ENCODE data around the gene IFITM10. TPM values are rescaled to one million over a fixed set of nuclear protein-coding genes. Genes with fewer than 3 reads are reported as not detected.
A peak's percentile ranks its signal among the peaks of the same experiment; 100 is the strongest.
"Not testable (repeated sequence)": the region's sequence is repeated elsewhere in the genome, so short reads cannot be mapped to it uniquely, and the experiment has no call there.

Gene IFITM10
- total RNA-seq, 1 donor from 2014 or later, result 0.64 TPM

DNA sequence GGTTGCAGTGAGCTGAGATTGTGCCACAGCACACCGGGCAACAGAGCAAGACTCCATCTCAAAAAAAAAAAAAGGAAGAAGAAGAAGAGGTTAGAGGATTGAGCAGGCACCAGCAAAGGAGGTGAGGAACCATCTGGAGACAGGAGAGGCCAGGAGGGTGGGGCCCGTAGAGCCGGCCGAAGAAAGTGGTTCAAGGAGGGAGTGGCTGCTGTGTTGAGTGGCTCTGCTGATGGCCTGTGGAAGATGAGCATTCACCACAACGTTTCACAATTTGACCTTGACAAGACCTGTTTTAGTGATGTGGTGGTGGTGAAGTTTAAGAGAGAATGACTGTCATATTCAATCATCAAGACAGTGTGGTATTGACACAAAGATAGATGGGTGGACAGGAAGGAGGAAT is 20.1 kb upstream of the IFITM10 start:
- Mint-ChIP-seq H3K27me3 (ENCODE audit: unreplicated experiment) (peaks cover 13% of the 10 kb centered on the region), H3K27ac (ENCODE audit: unreplicated experiment) (no peak overlapping the region), H3K36me3 (ENCODE audit: low read depth, unreplicated experiment) (no peaks in the 10 kb centered on the region), H3K4me3 (ENCODE audit: unreplicated experiment) (no peak overlapping the region), H3K4me1 (ENCODE audit: unreplicated experiment) (peaks cover 5% of the 10 kb centered on the region), H3K9me3 (ENCODE audit: unreplicated experiment) (no peaks in the 10 kb centered on the region)
- no peak for DNase-seq (ENCODE audit: low spot score)
- no peak for TF ChIP-seq CTCF (IDR thresholded peaks at IDR 0.05; ENCODE audit: unreplicated experiment)

DNA sequence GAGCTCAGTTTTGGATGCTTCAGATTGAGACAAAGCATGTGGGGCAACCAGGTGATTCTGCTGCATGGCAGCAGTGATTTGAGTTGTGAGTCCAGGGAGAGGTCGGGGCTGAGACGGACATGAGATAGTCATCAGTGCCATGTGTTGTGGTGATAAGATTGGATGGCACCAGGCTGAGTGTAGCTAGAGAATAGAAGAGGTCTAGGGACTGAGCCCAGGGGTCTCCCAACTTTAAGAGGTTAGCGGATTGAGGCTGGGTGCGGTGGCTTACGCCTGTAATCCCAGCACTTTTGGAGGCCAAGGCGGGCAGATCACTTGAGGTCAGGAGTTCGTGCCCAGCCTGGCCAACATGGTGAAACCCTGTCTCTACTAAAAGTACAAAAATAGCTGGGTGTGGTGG is 19.7 kb upstream of the IFITM10 start:
- Mint-ChIP-seq H3K27ac (ENCODE audit: unreplicated experiment) (no peak overlapping the region), H3K9me3 (ENCODE audit: unreplicated experiment) (no peaks in the 10 kb centered on the region), H3K36me3 (ENCODE audit: low read depth, unreplicated experiment) (no peaks in the 10 kb centered on the region), H3K4me3 (ENCODE audit: unreplicated experiment) (peak overlapping the region; percentile 28), H3K27me3 (ENCODE audit: unreplicated experiment) (peaks cover 13% of the 10 kb centered on the region), H3K4me1 (ENCODE audit: unreplicated experiment) (peaks cover 5% of the 10 kb centered on the region)
- no peak for DNase-seq (ENCODE audit: low spot score)
- no peak for TF ChIP-seq CTCF (IDR thresholded peaks at IDR 0.05; ENCODE audit: unreplicated experiment)

DNA sequence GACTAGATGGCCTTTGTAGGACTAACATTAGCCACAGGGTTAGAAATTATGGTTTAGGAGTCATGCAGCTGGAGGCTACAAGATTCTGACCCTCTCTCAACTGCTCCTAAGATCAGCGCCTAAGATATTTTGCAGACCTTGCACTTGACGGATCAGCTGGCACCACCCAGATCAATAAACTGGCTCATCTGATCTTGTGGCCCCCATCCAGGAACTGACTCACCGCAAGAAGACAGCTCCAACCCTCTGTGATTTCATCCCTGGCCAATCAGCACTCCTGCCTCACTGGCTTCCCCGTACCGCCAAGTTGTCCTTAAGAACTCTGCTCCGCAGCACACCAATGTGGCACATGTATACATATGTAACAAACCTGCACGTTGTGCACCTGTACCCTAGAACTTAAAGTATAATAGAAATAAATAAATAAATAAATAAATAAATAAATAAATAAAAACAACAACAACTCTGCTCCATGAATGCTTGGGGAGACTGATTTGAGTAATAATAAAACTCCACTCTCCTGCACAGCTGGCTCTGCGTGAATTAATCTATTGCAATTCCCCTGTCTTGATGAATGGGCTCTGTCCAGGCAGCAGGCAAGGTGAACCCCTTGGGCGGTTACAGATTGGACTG is 19.0 kb upstream of the IFITM10 start:
- not testable (repeated sequence) for DNase-seq (ENCODE audit: low spot score); H3K27ac Mint-ChIP-seq (ENCODE audit: unreplicated experiment); H3K36me3 Mint-ChIP-seq (ENCODE audit: low read depth, unreplicated experiment)

DNA sequence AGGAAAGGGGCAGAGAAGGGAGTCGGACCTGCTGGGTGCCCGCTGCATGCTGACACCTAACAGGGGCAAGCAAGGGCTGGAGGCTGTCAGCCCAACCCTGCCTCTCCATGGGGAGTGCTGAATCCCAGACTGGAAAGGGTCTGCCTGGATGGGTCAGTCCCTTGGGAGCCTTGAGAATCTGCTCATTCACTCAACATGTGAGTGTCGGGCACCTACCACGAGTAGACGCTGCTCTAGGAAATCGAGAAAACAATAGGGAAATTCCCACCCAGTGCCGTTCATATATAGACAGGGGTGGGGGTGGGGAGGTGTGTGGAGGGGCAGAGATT is 17.7 kb upstream of the IFITM10 start:
- Mint-ChIP-seq H3K27ac (ENCODE audit: unreplicated experiment) (no peak overlapping the region), H3K4me3 (ENCODE audit: unreplicated experiment) (no peak overlapping the region), H3K27me3 (ENCODE audit: unreplicated experiment) (peaks cover 11% of the 10 kb centered on the region), H3K36me3 (ENCODE audit: low read depth, unreplicated experiment) (no peaks in the 10 kb centered on the region), H3K9me3 (ENCODE audit: unreplicated experiment) (no peaks in the 10 kb centered on the region), H3K4me1 (ENCODE audit: unreplicated experiment) (peaks cover 8% of the 10 kb centered on the region)
- TF ChIP-seq CTCF (IDR thresholded peaks at IDR 0.05; ENCODE audit: unreplicated experiment), result no peak
- no peak for DNase-seq (ENCODE audit: low spot score)

More for the DNA sequence above, 19.0 kb upstream of the IFITM10 start:
- H3K27me3 Mint-ChIP-seq (ENCODE audit: unreplicated experiment), result peaks cover 11% of the 10 kb centered on the region
- H3K9me3 Mint-ChIP-seq (ENCODE audit: unreplicated experiment); H3K4me1 Mint-ChIP-seq (ENCODE audit: unreplicated experiment); H3K4me3 Mint-ChIP-seq (ENCODE audit: unreplicated experiment): not testable (repeated sequence)

- Mint-ChIP-seq H3K27ac (ENCODE audit: unreplicated experiment) (no peak overlapping the region), H3K36me3 (ENCODE audit: low read depth, unreplicated experiment) (no peaks in the 10 kb centered on the region), H3K4me3 (ENCODE audit: unreplicated experiment) (no peak overlapping the region), H3K9me3 (ENCODE audit: unreplicated experiment) (no peaks in the 10 kb centered on the region), H3K4me1 (ENCODE audit: unreplicated experiment) (peaks cover 8% of the 10 kb centered on the region), H3K27me3 (ENCODE audit: unreplicated experiment) (peaks cover 11% of the 10 kb centered on the region)
- TF ChIP-seq CTCF (IDR thresholded peaks at IDR 0.05; ENCODE audit: unreplicated experiment), result no peak
- DNase-seq (ENCODE audit: low spot score), result no peak
Observed at GRCh38 chr11:1767399-1768140, 17.2 kb upstream of the IFITM10 start.
